Fibroblast of lung (primary cell): ENCODE data around the gene OR2L13. TPM values are rescaled to one million over a fixed set of nuclear protein-coding genes. Genes with fewer than 3 reads are reported as not detected.

Source experiments
- DNase-seq, 2 donors: peaks; one replicate each; pipeline versions ENCODE4 v3.0.0 to v3.0.0-alpha.2; 2010; ENCODE audit warnings: low read depth in 2 of 2
- H2AFZ ChIP-seq: 2 replicates; pipeline ENCODE4 v1.5.1; 2012; ENCODE audit warnings: low read length, control low read depth, inconsistent platforms
- H3K27ac ChIP-seq: 2 replicates; pipeline ENCODE4 v1.5.1; 2011; ENCODE audit warnings: low read length, control low read depth; ENCODE audit not compliant: insufficient read depth
- H3K27me3 ChIP-seq: 2 replicates; pipeline ENCODE4 v1.5.1; 2011; ENCODE audit warnings: mild to moderate bottlenecking, low read length; ENCODE audit not compliant: control insufficient read depth, insufficient read depth
- H3K36me3 ChIP-seq: 2 replicates; pipeline ENCODE4 v1.5.1; 2011; ENCODE audit warnings: low read length; ENCODE audit not compliant: control insufficient read depth, insufficient read depth
- H3K4me1 ChIP-seq: 2 replicates; pipeline ENCODE4 v1.5.1; 2011; ENCODE audit warnings: low read length; ENCODE audit not compliant: control insufficient read depth, insufficient read depth; ENCODE audit errors: extremely low read depth
- H3K4me2 ChIP-seq: 2 replicates; pipeline ENCODE4 v1.5.1; 2011; ENCODE audit warnings: low read length, control low read depth; ENCODE audit not compliant: insufficient read depth; ENCODE audit errors: extremely low read depth
- H3K4me3 ChIP-seq, 4 experiments: fragments of 200-600 bp in 1 of 4; sonication (generic) in 1 of 4; replicated peaks in 1 of 4; 2 replicates each; pipeline ENCODE4 v1.5.1; 2011 to 2016; ENCODE audit warnings: low read length in 4 of 4, low read depth in 3 of 4, mild to moderate bottlenecking in 3 of 4, control low read depth in 2 of 4, inconsistent platforms in 1 of 4, mixed read lengths in 1 of 4; ENCODE audit not compliant: insufficient read depth in 1 of 4; ENCODE audit errors: control extremely low read depth in 1 of 4
- H3K79me2 ChIP-seq: 2 replicates; pipeline ENCODE4 v1.5.1; 2012; ENCODE audit warnings: mild to moderate bottlenecking, low read length, inconsistent platforms; ENCODE audit not compliant: control insufficient read depth, insufficient read depth
- H3K9ac ChIP-seq: 2 replicates; pipeline ENCODE4 v1.5.1; 2011; ENCODE audit warnings: mild to moderate bottlenecking, low read length, control low read depth; ENCODE audit not compliant: insufficient read depth
- H3K9me3 ChIP-seq: 2 replicates; pipeline ENCODE4 v1.5.1; 2012; ENCODE audit warnings: low read depth, low read length; ENCODE audit not compliant: control insufficient read depth, insufficient read depth
- H4K20me1 ChIP-seq: 2 replicates; pipeline ENCODE4 v1.5.1; 2011; ENCODE audit warnings: low read length; ENCODE audit not compliant: control insufficient read depth, insufficient read depth; ENCODE audit errors: extremely low read depth
- CTCF ChIP-seq, 2 donors: IDR thresholded peaks in 1 of 2; conservative IDR thresholded peaks in 1 of 2; 1 replicate in 1 of 2; 2 replicates in 1 of 2; pipeline ENCODE4 v1.5.1; 2011 to 2012; ENCODE audit warnings: low read length in 2 of 2, control low read depth in 1 of 2, inconsistent platforms in 1 of 2, low read depth in 1 of 2, mild to moderate bottlenecking in 1 of 2
- EZH2 ChIP-seq: IDR thresholded peaks from 2 replicates; pipeline ENCODE4 v1.5.1; 2012; ENCODE audit warnings: low read length, control low read depth, mild to moderate bottlenecking; ENCODE audit errors: missing control alignments
- polyA minus RNA-seq: library from RNA; depleted of rRNA, polyadenylated mRNA; stranded (reverse); fragments of >200 nt; gene quantifications from 2 replicates; pipeline ENCODE4 v1.2.3, GENCODE V29; 2011; ENCODE audit warnings: low replicate concordance
- polyA plus RNA-seq, 2 donors: library from polyadenylated mRNA; depleted of rRNA in 1 of 2; stranded (reverse) in 1 of 2; unstranded in 1 of 2; fragments of >200 nt; gene quantifications; 2 replicates each; pipeline ENCODE4 v1.2.1, GENCODE V29; 2011 to 2012; ENCODE audit warnings: missing spikeins in 1 of 2
- total RNA-seq: library from RNA; depleted of rRNA; stranded (reverse); fragments of >200 nt; gene quantifications from 2 replicates; pipeline ENCODE4 v1.2.1, GENCODE V29; 2014

Gene OR2L13
- not detected in 2 replicates for total RNA-seq
- polyA plus RNA-seq = 0.03 TPM in 1 of 2 replicates, not detected in the other
- polyA plus RNA-seq (2012) = not detected in 2 replicates
- not detected in 2 replicates for polyA minus RNA-seq

- Histone ChIP-seq H3K27me3 (no peaks in the 10 kb centered on the region), H3K4me2 (no peak within 1 kb of the TSS), H3K4me3 (no peak within 1 kb of the TSS), H3K9ac (no peak within 1 kb of the TSS), H3K79me2 (no peaks in the 10 kb centered on the region), H3K4me1 (no peaks in the 10 kb centered on the region), H3K27ac (no peak within 1 kb of the TSS), H3K36me3 (no peaks in the 10 kb centered on the region), H3K9me3 (no peaks in the 10 kb centered on the region), H2AFZ (no peak within 1 kb of the TSS), H4K20me1 (no peaks in the 10 kb centered on the region)
- TF ChIP-seq EZH2 (no peak), CTCF (conservative IDR thresholded peaks at IDR 0.05 in 1 of 2, IDR thresholded peaks at IDR 0.05 in 1 of 2; ENCODE audit: low read depth in 1 of 2, low read length in 2 of 2) (no peak)
- no peak for DNase-seq
Measured at GRCh38 chr1:248094884-248095283, at the start of gene OR2L13. Gene OR2L13, plus strand, starts transcription at chr1:248095184. Its CDS starts 4,192 bp downstream, at chr1:248099376.

GRCh38 chr1:248045209-248045608, 49.8 kb upstream of the OR2L13 start:
- no peaks in the 10 kb centered on the region for H3K9me3 ChIP-seq
- no peak overlapping the region for H3K9ac ChIP-seq
- no peak overlapping the region for H3K27ac ChIP-seq
- no peaks in the 10 kb centered on the region for H3K4me1 ChIP-seq
- no peak overlapping the region for H3K4me2 ChIP-seq
- H3K79me2 ChIP-seq = no peaks in the 10 kb centered on the region
- no peak overlapping the region for H3K4me3 ChIP-seq
- H4K20me1 ChIP-seq = no peaks in the 10 kb centered on the region
- H2AFZ ChIP-seq = no peak overlapping the region
- no peaks in the 10 kb centered on the region for H3K36me3 ChIP-seq
- no peaks in the 10 kb centered on the region for H3K27me3 ChIP-seq
- no peak for DNase-seq
- TF ChIP-seq EZH2 (no peak), CTCF (conservative IDR thresholded peaks at IDR 0.05 in 1 of 2, IDR thresholded peaks at IDR 0.05 in 1 of 2; ENCODE audit: low read depth in 1 of 2, low read length in 2 of 2) (no peak)

- H3K9ac ChIP-seq = no peak within 1 kb of the TSS
- no peaks in the 10 kb centered on the region for H3K4me1 ChIP-seq
- no peak within 1 kb of the TSS for H3K4me3 ChIP-seq
- H3K36me3 ChIP-seq = no peaks in the 10 kb centered on the region
- TF ChIP-seq EZH2 (no peak), CTCF (conservative IDR thresholded peaks at IDR 0.05 in 1 of 2, IDR thresholded peaks at IDR 0.05 in 1 of 2; ENCODE audit: low read depth in 1 of 2, low read length in 2 of 2) (no peak)
- no peak for DNase-seq
- no peak within 1 kb of the TSS for H2AFZ ChIP-seq
- H3K9me3 ChIP-seq = no peaks in the 10 kb centered on the region
- no peaks in the 10 kb centered on the region for H4K20me1 ChIP-seq
- no peaks in the 10 kb centered on the region for H3K27me3 ChIP-seq
- H3K27ac ChIP-seq = no peak within 1 kb of the TSS
- no peak within 1 kb of the TSS for H3K4me2 ChIP-seq
- H3K79me2 ChIP-seq = no peaks in the 10 kb centered on the region
Measured at GRCh38 chr1:248046536-248046935, 48.4 kb upstream of the OR2L13 start, which contains the start of gene OR2L3. Gene OR2L3, plus strand, starts transcription at chr1:248046836. Its CDS starts 13,846 bp downstream, at chr1:248060682.
